SU-DHL-6 (cell line): ENCODE measurements around the gene CST6.

ENCODE experiments used
- H2AFZ ChIP-seq: fragments of 200-600 bp; sonication (generic); 2 replicates; pipeline ENCODE4 v1.6.1; 2014; ENCODE audit warnings: low read depth, mild to moderate bottlenecking, moderate library complexity, mixed read lengths, antibody characterized with exemption, low read length; ENCODE audit not compliant: severe bottlenecking
- H3F3A ChIP-seq: fragments of 200-600 bp; shearing (Covaris generic); 2 replicates; pipeline ENCODE4 v1.6.0; 2016; ENCODE audit warnings: antibody characterized with exemption, mild to moderate bottlenecking; ENCODE audit not compliant: insufficient read depth
- H3K27ac ChIP-seq: fragments of 200-600 bp; sonication (generic); 2 replicates; pipeline ENCODE4 v1.5.1; 2016; ENCODE audit warnings: low read depth, mild to moderate bottlenecking, low read length, moderate library complexity, mixed read lengths
- H3K27me3 ChIP-seq: fragments of 200-600 bp; sonication (generic), shearing (Covaris generic); 2 replicates; pipeline ENCODE4 v1.6.0; 2014; ENCODE audit warnings: mild to moderate bottlenecking, low read length
- H3K36me3 ChIP-seq: fragments of 200-600 bp; sonication (generic); 2 replicates; pipeline ENCODE4 v1.6.1; 2014; ENCODE audit warnings: mild to moderate bottlenecking, low read length, mixed read lengths
- H3K4me2 ChIP-seq: fragments of 300-600, 200-600 bp; shearing (Covaris generic), sonication (generic); 2 replicates; pipeline ENCODE4 v1.6.0; 2014; ENCODE audit warnings: low read length, low read depth, mild to moderate bottlenecking; ENCODE audit not compliant: poor library complexity, severe bottlenecking
- H3K4me3 ChIP-seq: fragments of 200-600 bp; sonication (generic); 2 replicates; pipeline ENCODE4 v1.5.1; 2014; ENCODE audit warnings: antibody characterized with exemption, low read length, mild to moderate bottlenecking, mixed read lengths; ENCODE audit not compliant: insufficient read depth, poor library complexity, severe bottlenecking
- H3K79me2 ChIP-seq: fragments of 200-600 bp; sonication (generic); 2 replicates; pipeline ENCODE4 v1.6.1; 2014; ENCODE audit warnings: mild to moderate bottlenecking, low read length, moderate library complexity; ENCODE audit not compliant: insufficient read depth
- H3K9ac ChIP-seq: fragments of 200-600 bp; sonication (generic); 2 replicates; pipeline ENCODE4 v1.7.0; 2014; ENCODE audit warnings: mild to moderate bottlenecking, low read length
- H3K9me2 ChIP-seq: fragments of 200-600 bp; sonication (generic); replicated peaks from 2 replicates; pipeline ENCODE4 v1.6.1; 2014; ENCODE audit warnings: low read length; ENCODE audit not compliant: insufficient read depth
- H3K9me3 ChIP-seq: fragments of 200-600 bp; sonication (generic); 2 replicates; pipeline ENCODE4 v1.6.1; 2014; ENCODE audit warnings: low read length, mixed read lengths; ENCODE audit not compliant: insufficient read depth
- H4K20me1 ChIP-seq: fragments of 200-600 bp; sonication (generic); 2 replicates; pipeline ENCODE4 v1.6.1; 2014; ENCODE audit warnings: low read depth, mild to moderate bottlenecking, antibody characterized with exemption, low read length, moderate library complexity, mixed read lengths
- EZH2phosphoT487 ChIP-seq: fragments of 200-600 bp; sonication (generic), shearing (Covaris generic); conservative IDR thresholded peaks from 2 replicates; pipeline ENCODE4 v1.6.1; 2018; ENCODE audit warnings: mild to moderate bottlenecking, antibody characterized with exemption, low read length, moderate library complexity, mixed read lengths
- TF ChIP-seq, protein P1 (sequence below): fragments of 200-600 bp; sonication (generic); IDR thresholded peaks from one replicate; pipeline ENCODE4 v1.5.1; 2017; ENCODE audit warnings: antibody characterized with exemption, mild to moderate bottlenecking, low read length, moderate library complexity; ENCODE audit not compliant: insufficient read depth, poor library complexity, severe bottlenecking

The CST6 gene

DNA sequence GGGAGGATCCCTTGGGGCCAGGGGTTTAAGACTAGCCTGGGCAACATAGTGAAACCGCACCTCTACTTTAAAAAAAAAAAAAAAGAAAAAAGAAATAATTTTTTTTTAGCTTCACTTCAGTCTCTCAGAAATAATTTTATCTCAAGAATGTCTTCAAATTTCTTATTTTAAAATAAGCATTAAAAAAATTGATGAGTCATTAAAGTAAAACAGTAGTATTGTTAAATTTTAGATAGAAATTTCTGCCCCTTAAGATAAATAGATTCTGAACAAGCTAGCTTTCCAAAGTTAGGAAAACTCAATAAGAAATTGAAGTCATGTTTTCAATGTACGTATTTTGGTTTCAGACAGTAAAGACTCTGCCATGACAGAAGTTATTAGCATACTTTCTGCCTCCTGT, 50.6 kb downstream of the CST6 start:
- Histone ChIP-seq H2AFZ (no peak overlapping the region), H3K9me3 (no peaks in the 10 kb centered on the region), H3K9ac (no peak overlapping the region), H3K36me3 (peaks cover 65% of the 10 kb centered on the region), H3K27ac (no peak overlapping the region), H4K20me1 (no peaks in the 10 kb centered on the region), H3K9me2 (no peaks in the 10 kb centered on the region), H3K79me2 (no peaks in the 10 kb centered on the region), H3K4me3 (no peak overlapping the region), H3F3A (peaks cover 13% of the 10 kb centered on the region; the same call in 1 of the 2 replicates), H3K27me3 (no peaks in the 10 kb centered on the region), H3K4me2 (no peak overlapping the region)
- TF ChIP-seq, protein P1, sequence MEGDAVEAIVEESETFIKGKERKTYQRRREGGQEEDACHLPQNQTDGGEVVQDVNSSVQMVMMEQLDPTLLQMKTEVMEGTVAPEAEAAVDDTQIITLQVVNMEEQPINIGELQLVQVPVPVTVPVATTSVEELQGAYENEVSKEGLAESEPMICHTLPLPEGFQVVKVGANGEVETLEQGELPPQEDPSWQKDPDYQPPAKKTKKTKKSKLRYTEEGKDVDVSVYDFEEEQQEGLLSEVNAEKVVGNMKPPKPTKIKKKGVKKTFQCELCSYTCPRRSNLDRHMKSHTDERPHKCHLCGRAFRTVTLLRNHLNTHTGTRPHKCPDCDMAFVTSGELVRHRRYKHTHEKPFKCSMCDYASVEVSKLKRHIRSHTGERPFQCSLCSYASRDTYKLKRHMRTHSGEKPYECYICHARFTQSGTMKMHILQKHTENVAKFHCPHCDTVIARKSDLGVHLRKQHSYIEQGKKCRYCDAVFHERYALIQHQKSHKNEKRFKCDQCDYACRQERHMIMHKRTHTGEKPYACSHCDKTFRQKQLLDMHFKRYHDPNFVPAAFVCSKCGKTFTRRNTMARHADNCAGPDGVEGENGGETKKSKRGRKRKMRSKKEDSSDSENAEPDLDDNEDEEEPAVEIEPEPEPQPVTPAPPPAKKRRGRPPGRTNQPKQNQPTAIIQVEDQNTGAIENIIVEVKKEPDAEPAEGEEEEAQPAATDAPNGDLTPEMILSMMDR: no peak
- no peak for TF ChIP-seq EZH2phosphoT487
